ENCODE results near the gene CXXC4.

The CXXC4 gene

GRCh38 chr4:104494822-104495559, at the start of gene CXXC4:
Gene CXXC4 (minus strand): TSS chr4:104494894. CDS start chr4:104491802, 3,092 bp downstream.
- DNase-seq (ENCODE audit: insufficient read length, low spot score) (no peak), FAIRE-seq (peak; percentile 66)

DNA sequence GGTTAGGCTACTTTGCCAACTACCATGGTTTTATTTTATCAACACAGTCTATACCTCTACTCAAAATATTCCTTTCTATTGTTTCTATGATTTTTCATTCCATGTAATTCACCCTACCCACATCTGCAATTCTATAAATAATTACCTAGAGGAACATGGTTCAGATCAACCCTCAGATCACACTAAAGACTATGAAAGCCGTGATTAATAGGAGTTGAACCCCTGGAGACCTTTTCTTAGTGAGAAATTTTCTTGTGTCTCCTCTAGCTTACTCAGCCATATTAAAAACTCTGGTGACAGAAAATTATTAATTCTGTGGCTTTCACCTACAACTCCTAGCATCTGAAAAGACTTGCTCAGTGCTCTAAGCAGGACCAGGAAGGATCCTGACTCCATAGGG, 38.5 kb upstream of the CXXC4 start:
- DNase-seq (ENCODE audit: insufficient read length, low spot score), result no peak
- FAIRE-seq, result no peak

DNA sequence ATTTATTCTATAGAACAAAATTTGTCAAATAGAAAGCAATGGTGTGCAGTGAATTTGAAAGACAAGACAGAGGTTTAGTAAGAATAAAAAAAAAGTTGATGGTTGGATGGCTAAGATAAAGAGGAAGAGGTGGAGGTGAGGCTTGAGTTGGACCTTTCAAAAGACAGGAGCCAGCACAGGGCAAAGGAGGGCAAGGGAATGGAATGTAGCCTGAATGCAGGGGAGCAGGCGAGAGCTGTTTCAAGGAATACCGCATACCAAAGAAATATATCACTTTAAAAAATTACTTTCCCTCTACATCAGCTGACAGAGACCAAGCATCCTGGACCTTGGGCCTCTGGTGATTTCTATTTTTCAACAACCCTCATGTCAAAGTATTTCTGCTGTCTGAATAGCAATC, 38.0 kb upstream of the CXXC4 start:
- FAIRE-seq (no peak), DNase-seq (ENCODE audit: insufficient read length, low spot score) (no peak)

DNA sequence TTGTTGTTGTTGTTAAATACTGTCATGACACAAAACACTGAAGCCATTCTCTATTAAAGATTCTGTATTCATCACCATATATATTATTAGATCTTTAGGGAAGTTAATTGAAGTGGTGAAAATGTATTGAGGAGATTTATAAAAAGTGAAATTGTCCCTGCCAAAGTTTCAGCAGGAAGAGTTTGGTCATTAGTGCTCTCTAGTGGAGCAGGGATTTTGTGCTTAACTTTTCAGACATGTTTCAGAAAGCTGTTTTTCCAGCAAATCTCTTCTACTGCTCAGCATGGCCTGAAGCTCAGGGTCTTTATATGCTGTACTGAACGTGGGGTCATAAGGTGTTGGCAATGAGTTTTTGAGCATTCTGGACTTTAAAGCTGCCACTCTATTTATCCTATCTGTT, 36.7 kb upstream of the CXXC4 start:
- DNase-seq (ENCODE audit: insufficient read length, low spot score), result no peak
- no peak for FAIRE-seq

- DNase-seq (ENCODE audit: insufficient read length, low spot score) (no peak), FAIRE-seq (no peak)
Observed at GRCh38 chr4:104530426-104530825, 35.7 kb upstream of the CXXC4 start.

DNA sequence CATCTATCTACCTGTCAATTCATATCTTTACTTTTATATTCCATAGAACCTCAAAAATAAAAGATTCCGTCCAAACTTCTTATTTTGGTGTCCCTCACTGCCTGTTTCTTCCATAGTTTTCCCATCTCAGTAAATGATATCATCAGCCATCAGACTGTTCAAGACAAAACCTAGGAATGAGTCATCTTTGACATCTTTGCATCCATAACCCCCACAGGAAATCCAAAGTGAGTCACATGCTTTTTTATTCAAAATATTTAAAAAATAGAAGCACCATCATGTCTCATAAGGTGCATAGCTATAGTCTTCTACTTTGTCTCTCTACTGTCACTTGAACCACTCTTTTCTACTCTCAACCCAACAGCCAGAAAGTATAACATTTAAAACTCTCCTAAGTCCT, 29.9 kb upstream of the CXXC4 start:
- no peak for FAIRE-seq
- no peak for DNase-seq (ENCODE audit: insufficient read length, low spot score)

DNA sequence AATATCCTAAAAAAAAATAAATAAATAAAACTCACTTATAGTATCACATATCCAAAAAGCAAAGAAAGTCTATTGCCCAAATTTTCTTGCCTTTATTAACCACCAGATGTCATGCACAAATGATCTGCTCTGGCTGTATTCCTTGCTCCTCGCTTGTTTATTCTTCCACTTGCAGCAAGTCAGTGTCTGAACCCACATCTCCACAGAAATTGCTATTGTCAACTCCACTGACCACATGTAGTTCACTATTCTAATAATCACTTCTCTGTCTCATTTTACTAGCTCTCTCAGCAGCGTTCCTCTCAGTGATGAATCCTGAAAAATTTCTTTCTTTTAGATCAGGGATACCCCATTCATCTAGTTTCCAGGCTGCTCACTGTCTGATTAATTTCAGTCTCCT, 29.3 kb upstream of the CXXC4 start:
- FAIRE-seq (no peak), DNase-seq (ENCODE audit: insufficient read length, low spot score) (no peak)

DNA sequence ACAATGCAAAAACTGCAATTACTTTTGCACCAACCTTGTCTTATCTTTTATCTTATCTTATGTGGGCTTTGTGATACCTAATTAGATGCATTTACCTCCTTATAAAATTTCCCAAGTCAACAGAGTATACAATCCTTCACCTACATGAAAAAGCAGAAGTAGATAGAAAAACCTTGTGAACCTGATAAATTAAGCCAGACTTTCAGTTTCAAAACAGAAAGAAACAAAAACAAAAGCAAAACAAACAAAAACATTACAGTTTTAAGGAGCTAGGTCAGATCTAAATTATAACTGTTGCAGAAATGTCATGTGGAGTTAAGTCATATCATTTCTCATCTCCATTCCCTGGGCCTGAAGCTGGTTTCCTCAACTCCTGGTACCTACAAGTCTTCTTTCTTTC, 24.9 kb upstream of the CXXC4 start:
- DNase-seq (ENCODE audit: insufficient read length, low spot score) (no peak), FAIRE-seq (peak; percentile 79)

DNA sequence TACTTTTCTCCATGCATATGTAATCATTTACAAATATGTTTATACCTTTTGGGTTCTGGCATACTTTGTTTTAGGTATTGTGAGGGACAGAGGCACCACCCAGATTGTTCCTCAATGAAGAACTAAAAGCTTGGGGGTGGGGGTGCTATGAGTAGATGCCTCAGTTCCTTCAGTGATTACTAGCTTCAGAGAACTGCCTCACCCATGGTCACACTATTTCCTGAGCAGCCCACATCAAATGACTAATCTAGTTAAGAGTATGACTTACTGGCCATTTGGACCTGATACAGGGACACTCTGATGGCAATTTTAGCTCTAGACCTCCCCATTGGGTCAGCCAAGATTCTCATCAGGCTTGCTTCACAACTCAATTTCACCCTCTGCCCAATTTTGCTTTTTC, 22.2 kb upstream of the CXXC4 start:
- FAIRE-seq (no peak), DNase-seq (ENCODE audit: insufficient read length, low spot score) (no peak)

- FAIRE-seq, result no peak
Observed at GRCh38 chr4:104508224-104508623, 13.5 kb upstream of the CXXC4 start.

DNA sequence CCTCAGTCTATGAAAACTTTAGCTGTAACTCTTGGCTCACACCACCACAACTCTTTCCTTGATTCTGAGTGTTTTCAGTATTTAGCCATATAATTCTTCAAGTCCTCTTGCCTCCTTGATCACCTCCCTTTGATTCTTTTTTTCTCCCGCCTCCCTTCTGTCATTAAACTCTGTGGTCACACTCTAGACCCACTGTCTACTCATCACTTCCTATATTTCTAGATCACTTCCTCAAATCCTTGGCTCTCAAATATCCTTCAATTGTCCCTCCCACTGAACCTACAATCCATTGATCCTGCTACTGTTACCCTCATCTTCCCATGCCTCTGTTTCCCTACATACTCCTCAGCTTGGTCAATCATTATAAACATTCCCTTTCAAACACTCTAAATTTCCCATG, 12.4 kb upstream of the CXXC4 start:
- no peak for DNase-seq (ENCODE audit: insufficient read length, low spot score)
- no peak for FAIRE-seq

More at GRCh38 chr4:104508224-104508623, 13.5 kb upstream of the CXXC4 start:
- DNase-seq (ENCODE audit: insufficient read length, low spot score), result no peak

DNA sequence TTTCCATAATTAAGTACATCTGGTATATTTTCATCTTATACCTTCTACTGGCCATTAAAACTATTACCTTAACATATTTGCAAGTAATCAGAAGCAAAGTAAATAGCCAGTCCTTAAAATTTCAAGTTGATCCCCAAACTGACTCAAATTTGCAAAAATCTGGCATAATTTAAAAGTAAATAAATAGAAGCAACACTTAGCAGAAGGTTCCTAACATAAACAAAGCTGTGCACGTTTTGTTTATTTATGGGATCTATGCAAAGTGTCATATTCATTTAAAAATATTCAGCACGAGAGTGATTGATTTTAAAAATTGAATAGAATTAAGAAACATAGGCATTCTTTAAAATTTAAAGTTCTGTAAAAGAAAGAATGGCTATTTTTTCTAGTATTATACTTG, 9.8 kb upstream of the CXXC4 start:
- DNase-seq (ENCODE audit: insufficient read length, low spot score) (no peak), FAIRE-seq (no peak)

DNA sequence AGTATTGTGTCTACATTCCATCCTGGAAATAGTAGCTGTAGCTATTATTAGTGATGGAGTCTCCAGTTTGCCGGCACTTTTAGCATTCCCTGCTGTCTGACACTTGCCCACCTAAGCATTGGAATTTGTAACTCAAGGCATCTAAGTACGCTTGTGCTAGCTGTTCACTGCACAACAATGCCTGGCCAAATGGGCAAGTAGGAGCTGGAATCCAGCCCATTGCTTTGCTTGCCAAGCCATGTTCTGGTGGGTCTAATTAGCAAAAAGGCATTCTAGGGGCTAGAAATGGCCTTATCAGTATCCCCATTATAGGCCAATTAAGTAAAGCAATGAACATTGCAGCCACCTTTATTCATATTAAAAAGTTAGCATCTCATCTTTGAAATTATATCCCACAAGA, 7.8 kb upstream of the CXXC4 start:
- no peak for FAIRE-seq
- no peak for DNase-seq (ENCODE audit: insufficient read length, low spot score)

GRCh38 chr4:104501290-104501689, 6.6 kb upstream of the CXXC4 start:
- DNase-seq (ENCODE audit: insufficient read length, low spot score) (no peak), FAIRE-seq (no peak)

DNA sequence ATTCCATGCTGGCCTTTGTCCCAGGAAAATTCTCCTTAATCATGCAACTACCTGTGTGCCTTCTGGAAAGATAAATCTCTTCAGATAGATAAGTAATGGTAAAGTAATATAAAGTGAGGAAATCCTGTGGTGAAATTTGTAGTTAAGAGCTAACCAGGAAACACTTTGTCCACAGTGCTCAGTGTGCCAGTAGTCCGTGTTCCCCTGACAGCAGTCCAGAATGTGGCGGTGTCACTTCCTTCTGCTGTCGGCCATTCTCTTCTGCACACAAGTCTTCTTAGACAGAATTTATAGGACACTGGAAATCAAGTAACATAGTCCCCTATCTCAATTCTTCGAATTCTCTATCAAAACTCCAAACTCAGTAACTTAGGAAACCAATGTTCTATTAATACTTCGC, 5.7 kb upstream of the CXXC4 start:
- DNase-seq (ENCODE audit: insufficient read length, low spot score) (no peak), FAIRE-seq (no peak)

DNA sequence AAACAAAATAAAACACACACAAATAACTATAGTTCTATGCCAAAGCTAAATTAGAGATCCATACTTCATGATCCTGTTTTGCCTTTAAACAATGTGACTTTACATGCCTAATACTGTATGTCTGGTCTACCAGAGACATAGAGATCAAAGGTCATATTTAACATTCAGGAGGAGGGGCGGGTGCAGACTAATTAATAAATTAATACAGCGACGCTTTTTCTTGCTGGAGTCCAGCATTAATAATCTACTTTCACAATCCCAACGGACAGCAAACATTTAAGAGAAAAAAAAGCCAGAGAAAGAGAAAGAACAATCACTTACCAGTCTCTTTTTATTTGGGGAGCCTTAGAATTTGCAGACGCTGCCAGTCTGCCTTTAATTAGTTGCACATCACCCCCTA, 509 bp downstream of the CXXC4 start:
- no peak for FAIRE-seq
- DNase-seq (ENCODE audit: insufficient read length, low spot score), result no peak

DNA sequence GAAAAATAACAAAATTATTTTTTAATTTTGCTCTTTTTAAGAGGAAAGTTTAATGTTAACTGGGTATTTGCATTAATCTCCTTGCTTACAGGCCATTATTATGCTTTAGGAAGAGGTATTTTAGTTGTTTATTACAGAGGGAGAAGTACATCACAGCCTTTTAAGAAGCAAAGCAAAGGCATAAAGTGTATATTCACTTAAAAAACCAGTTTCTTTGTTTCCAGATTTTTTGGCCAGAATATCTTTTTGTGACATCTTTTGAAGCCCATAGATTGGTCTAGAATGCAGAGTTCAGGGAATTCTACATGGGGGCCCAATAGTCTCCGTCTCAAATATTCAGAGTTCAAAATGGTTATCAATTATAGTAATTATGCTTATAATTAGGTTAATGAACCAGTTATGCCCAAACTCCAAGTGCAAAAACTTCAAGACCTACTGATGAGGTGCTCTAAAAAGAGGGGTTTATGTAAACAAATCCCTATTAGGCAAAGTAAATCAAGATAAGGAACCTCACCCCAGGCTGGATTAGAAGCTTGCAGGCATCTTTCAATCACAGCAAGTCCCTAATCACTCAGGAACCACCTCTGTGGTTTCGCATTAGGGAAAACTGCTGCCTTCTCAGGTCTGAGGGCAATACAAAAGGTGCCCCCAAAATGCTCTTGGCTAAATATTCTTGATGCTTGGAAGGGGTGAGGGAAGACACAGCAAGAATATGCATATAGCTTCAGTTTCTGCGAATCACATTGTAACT, 1.4 kb downstream of the CXXC4 start:
- no peak for FAIRE-seq
- DNase-seq (ENCODE audit: insufficient read length, low spot score), result no peak

- peak; percentile 67 for FAIRE-seq
- no peak for DNase-seq (ENCODE audit: insufficient read length, low spot score)
Observed at GRCh38 chr4:104492183-104492771, 2.4 kb downstream of the CXXC4 start.

- no peak for DNase-seq (ENCODE audit: insufficient read length, low spot score)
- FAIRE-seq, result peak; percentile 51
Observed at GRCh38 chr4:104491481-104492182, 3.1 kb downstream of the CXXC4 start.

- FAIRE-seq, result peak; percentile 8
- peak; percentile 29 for DNase-seq (ENCODE audit: insufficient read length, low spot score)
Observed at GRCh38 chr4:104490770-104491480, 3.8 kb downstream of the CXXC4 start.
